ENCODE measurements around the gene CD84.

GRCh38 chr1:160520999-160521398 is 58.3 kb downstream of the CD84 start:
- TF ChIP-seq CTCF (optimal IDR thresholded peaks at IDR 0.05 in 1 of 3, IDR thresholded peaks at IDR 0.05 in 1 of 3, conservative IDR thresholded peaks at IDR 0.05 in 1 of 3; ENCODE audit: extremely low read depth in 1 of 3, insufficient read depth in 2 of 3, low read length in 3 of 3) (no peak), EZH2 (IDR thresholded peaks at IDR 0.05; ENCODE audit: low read length) (no peak)
